ENCODE measurements around the gene FAM120B.

The FAM120B gene

GRCh38 chr6:170451762-170452651 lies 145.4 kb downstream of the FAM120B start:
- in situ Hi-C loops (cut with MboI; ENCODE audit: low sequenced_read_pairs): no loop called here

- in situ Hi-C loops (cut with MboI; ENCODE audit: low sequenced_read_pairs): no loop called here
These were observed 146.4 kb downstream of the FAM120B start for GRCh38 chr6:170452767-170453545.

GRCh38 chr6:170453586-170454511 lies 147.3 kb downstream of the FAM120B start:
- in situ Hi-C loops (cut with MboI; ENCODE audit: low sequenced_read_pairs): no loop called here

GRCh38 chr6:170454512-170455285 lies 148.1 kb downstream of the FAM120B start:
- in situ Hi-C loops (cut with MboI; ENCODE audit: low sequenced_read_pairs): no loop called here

- in situ Hi-C loops (cut with MboI; ENCODE audit: low sequenced_read_pairs): no loop called here
These were observed 148.9 kb downstream of the FAM120B start for GRCh38 chr6:170455335-170455979.

GRCh38 chr6:170456334-170456733 lies 149.8 kb downstream of the FAM120B start:
- in situ Hi-C loops (cut with MboI; ENCODE audit: low sequenced_read_pairs): no loop called here
